GM06990 (cell line): ENCODE results near the gene ARFGEF3.
"Not testable (repeated sequence)": the region's sequence is repeated elsewhere in the genome, so short reads cannot be mapped to it uniquely, and the experiment has no call there.

Experiments used
- DNase-seq: peaks from one replicate; pipeline ENCODE4 v3.0.0-alpha.2; 2011; ENCODE audit not compliant: insufficient read length; ENCODE audit errors: extremely low read depth
- H3K27me3 ChIP-seq: replicated peaks from 2 replicates; pipeline ENCODE4 v1.6.0; 2011; ENCODE audit warnings: low read length; ENCODE audit not compliant: control insufficient read depth, insufficient read depth
- H3K36me3 ChIP-seq: 2 replicates; pipeline ENCODE4 v1.5.1; 2011; ENCODE audit warnings: low read length; ENCODE audit not compliant: control insufficient read depth, insufficient read depth
- H3K4me3 ChIP-seq: replicated peaks from 2 replicates; pipeline ENCODE4 v1.5.1; 2011; ENCODE audit warnings: low read depth, mild to moderate bottlenecking, control low read depth, low read length
- CTCF ChIP-seq: IDR thresholded peaks from 2 replicates; pipeline ENCODE4 v1.5.1; 2011; ENCODE audit warnings: low read length, control low read depth, mild to moderate bottlenecking, inconsistent platforms; ENCODE audit not compliant: insufficient read depth, poor library complexity, severe bottlenecking

ARFGEF3 gene

DNA sequence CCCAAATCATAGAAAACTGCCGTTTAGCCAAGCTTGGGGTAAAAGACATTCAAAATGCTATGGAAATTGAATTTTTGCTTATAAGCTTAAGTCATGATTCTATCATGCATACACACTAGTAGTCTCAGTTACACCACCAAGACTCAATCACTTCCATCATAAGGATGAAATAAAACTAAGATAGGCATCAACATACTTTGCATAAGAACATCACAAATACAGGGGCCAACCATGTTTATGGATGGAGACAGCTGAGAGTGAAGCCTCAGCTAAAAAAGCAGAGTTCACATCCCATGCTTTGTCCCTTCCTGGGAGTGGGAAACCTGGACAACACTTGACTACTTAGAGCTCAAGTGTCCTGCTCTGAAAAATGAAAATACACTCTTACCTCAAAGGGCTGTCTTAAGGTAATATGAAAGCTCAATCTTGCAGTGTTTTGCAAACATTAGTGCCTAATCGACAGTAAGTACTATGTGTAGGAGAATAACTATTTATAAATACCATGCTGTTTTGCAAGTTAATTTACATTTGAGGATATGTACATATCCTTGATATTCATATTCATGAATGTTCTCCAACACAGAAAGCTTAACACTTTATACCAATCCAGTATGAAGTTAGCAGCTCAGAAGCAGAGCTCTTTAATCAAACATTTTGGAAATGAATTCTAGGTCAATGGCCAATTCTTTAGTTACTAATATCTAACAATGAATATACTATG is 184.0 kb downstream of the ARFGEF3 start:
- H3K27me3 ChIP-seq, result no peaks in the 10 kb centered on the region
- no peak overlapping the region for H3K4me3 ChIP-seq
- H3K36me3 ChIP-seq, result no peaks in the 10 kb centered on the region
- no peak for TF ChIP-seq CTCF
- DNase-seq, result no peak

- Histone ChIP-seq H3K27me3 (no peaks in the 10 kb centered on the region), H3K36me3 (no peaks in the 10 kb centered on the region), H3K4me3 (no peak overlapping the region)
- TF ChIP-seq CTCF, result no peak
- no peak for DNase-seq
These were observed 184.8 kb downstream of the ARFGEF3 start for GRCh38 chr6:138346302-138347195.

GRCh38 chr6:138347864-138348263 is 186.1 kb downstream of the ARFGEF3 start:
- no peak for TF ChIP-seq CTCF
- Histone ChIP-seq H3K4me3 (no peak overlapping the region), H3K36me3 (no peaks in the 10 kb centered on the region), H3K27me3 (no peaks in the 10 kb centered on the region)
- DNase-seq, result no peak

DNA sequence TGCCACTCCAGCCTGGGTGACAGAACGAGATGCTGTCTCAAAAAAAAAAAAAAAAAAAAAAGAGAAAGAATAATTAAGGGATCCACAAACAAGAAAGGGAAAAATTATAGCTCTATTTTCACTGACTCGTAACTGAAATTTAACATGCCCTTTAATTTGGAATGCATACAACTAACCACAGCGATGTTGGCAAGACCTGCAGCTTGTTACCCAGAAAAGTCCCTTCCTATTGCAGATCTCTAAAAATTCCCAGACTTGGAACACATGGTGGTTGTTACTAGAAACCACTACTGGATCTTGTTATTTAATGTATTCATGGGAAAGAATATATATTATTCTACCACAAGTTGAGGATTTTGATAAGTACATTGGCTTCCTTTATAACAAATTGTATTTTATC is 188.2 kb downstream of the ARFGEF3 start:
- Histone ChIP-seq H3K36me3 (no peaks in the 10 kb centered on the region), H3K4me3 (no peak overlapping the region), H3K27me3 (no peaks in the 10 kb centered on the region)
- no peak for DNase-seq
- no peak for TF ChIP-seq CTCF

DNA sequence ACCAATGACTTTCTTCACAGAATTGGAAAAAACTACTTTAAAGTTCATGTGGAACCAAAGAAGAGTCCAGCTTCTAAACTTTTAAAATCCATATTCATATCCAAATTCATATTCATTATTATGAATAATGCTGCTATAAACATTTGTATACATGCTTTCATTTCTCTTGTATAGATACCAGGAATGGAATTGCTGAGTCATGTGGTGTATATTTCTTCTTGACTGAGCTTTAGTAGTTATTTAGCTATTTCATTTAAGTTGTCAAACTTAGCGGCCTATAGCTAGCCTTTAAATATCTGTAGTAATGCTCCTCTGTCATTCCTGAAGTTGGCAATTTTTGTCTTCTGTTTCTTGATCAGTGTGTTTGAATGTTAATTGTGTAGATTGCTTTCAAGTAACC is 196.2 kb downstream of the ARFGEF3 start:
- Histone ChIP-seq H3K36me3 (no peaks in the 10 kb centered on the region), H3K27me3 (no peaks in the 10 kb centered on the region), H3K4me3 (no peak overlapping the region)
- DNase-seq, result no peak
- no peak for TF ChIP-seq CTCF

DNA sequence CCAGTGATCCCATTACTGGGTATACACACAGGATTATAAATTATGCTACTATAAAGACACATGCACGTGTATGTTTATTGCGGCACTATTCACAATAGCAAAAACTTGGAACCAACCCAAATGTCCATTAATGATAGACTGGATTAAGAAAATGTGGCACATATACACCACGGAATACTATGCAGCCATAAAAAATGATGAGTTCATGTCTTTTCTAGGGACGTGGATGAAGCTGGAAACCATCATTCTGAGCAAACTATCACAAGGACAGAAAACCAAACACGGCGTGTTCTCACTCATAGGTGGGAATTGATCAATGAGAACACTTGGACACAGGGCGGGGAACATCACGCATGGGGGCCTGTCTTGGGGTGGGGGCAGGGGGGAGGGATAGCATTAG is 206.9 kb downstream of the ARFGEF3 start:
- H3K36me3 ChIP-seq, H3K4me3 ChIP-seq, DNase-seq, H3K27me3 ChIP-seq: not testable (repeated sequence)
